ENCODE results near the gene DEFB123.
A peak's percentile ranks its signal among the peaks of the same experiment; 100 is the strongest.
"Not testable (repeated sequence)": the region's sequence is repeated elsewhere in the genome, so short reads cannot be mapped to it uniquely, and the experiment has no call there.

Gene DEFB123

DNA sequence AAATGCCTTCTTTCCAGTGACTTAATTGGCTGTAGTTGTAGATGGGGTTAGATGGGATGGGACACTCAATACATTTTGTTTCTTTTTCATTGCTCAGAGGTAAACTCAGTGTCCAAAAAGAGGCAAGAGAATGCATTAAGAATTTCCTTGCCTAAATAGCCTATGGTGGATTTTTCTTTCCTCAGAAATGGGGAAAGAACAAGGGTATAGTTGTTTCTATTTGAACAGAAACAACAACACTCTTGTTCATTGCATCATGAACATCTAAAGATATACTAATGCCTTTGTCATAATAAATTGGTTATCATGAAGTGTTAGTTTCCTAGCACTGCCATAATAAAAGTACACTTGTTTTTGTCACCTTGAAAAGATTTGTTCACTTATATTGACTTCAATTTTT lies 14.6 kb upstream of the DEFB123 start:
- Histone ChIP-seq H3K27ac (no peak overlapping the region), H3K36me3 (ENCODE audit: insufficient read depth, low read length) (no peaks in the 10 kb centered on the region), H3K9me3 (ENCODE audit: low read depth, low read length) (no peaks in the 10 kb centered on the region), H3K4me3 (no peak overlapping the region), H3K9ac (ENCODE audit: insufficient read length) (no peak overlapping the region)
- DNase-seq (ENCODE audit: low read depth, low spot score): no peak
- no peak for TF ChIP-seq POLR2AphosphoS5 (IDR thresholded peaks at IDR 0.05; ENCODE audit: borderline replicate concordance, low read depth, low read length)
- TF ChIP-seq EZH2 (IDR thresholded peaks at IDR 0.05): no peak
- no peak for TF ChIP-seq FOXP2 (optimal IDR thresholded peaks at IDR 0.05; ENCODE audit: control extremely low read depth, extremely low read length, insufficient read depth)

- DNase-seq (ENCODE audit: low read depth, low spot score); H3K9me3 ChIP-seq (ENCODE audit: low read depth, low read length); H3K4me3 ChIP-seq: not testable (repeated sequence)
These were observed 13.4 kb upstream of the DEFB123 start for GRCh38 chr20:31426891-31427551.

GRCh38 chr20:31427576-31427975 lies 12.9 kb upstream of the DEFB123 start:
- not testable (repeated sequence) for H3K27ac ChIP-seq; H3K9me3 ChIP-seq (ENCODE audit: low read depth, low read length); H3K9ac ChIP-seq (ENCODE audit: insufficient read length); H3K36me3 ChIP-seq (ENCODE audit: insufficient read depth, low read length); DNase-seq (ENCODE audit: low read depth, low spot score); H3K4me3 ChIP-seq

More at GRCh38 chr20:31426891-31427551, 13.4 kb upstream of the DEFB123 start:
- not testable (repeated sequence) for H3K36me3 ChIP-seq (ENCODE audit: insufficient read depth, low read length); H3K9ac ChIP-seq (ENCODE audit: insufficient read length); H3K27ac ChIP-seq

- no peak overlapping the region for H3K9ac ChIP-seq (ENCODE audit: insufficient read length)
- no peak for TF ChIP-seq FOXP2 (optimal IDR thresholded peaks at IDR 0.05; ENCODE audit: control extremely low read depth, extremely low read length, insufficient read depth)
- TF ChIP-seq EZH2 (IDR thresholded peaks at IDR 0.05): no peak
- no peak for TF ChIP-seq POLR2AphosphoS5 (IDR thresholded peaks at IDR 0.05; ENCODE audit: borderline replicate concordance, low read depth, low read length)
- H3K9me3 ChIP-seq (ENCODE audit: low read depth, low read length): no peaks in the 10 kb centered on the region
- H3K36me3 ChIP-seq (ENCODE audit: insufficient read depth, low read length): no peaks in the 10 kb centered on the region
- H3K4me3 ChIP-seq: peak overlapping the region; percentile 41
- DNase-seq (ENCODE audit: low read depth, low spot score): peak; percentile 68
- peak overlapping the region; percentile 80 for H3K27ac ChIP-seq
These were observed 9.8 kb upstream of the DEFB123 start for GRCh38 chr20:31430568-31431115.

DNA sequence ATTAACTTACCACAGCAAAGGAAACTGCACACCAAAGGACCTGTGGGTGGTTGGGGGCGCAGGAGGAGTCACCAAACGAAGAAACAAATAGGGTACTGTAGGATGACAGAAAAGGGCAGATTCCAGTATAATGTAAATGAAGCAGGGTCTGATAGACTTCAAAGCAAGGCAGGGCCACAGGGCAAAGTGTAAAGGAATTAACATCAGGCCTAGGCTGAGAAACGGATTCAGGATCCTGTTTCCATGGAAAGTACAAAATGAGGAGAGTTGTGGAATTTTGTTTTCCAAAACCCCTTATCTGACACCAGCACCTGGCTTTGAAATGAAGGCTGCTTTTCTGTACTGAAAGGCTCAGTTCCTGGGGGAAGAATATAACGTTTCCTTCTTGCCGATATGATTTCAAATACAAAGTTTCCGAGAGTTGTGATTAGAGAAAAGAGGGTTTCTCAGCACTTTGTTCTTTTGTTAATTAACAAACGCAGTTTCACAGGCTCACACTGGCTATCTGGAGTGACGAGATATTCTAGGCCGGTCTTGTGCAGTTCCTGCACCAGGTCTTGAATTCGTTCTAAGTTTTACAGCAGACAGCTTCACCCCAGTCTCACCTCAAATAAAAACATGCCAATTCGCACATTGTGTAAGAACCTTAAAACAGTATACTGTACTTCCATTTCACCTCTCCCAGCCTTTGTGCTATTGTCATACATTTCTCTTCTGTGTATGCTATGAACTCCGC lies 5.8 kb downstream of the DEFB123 start:
- TF ChIP-seq FOXP2 (optimal IDR thresholded peaks at IDR 0.05; ENCODE audit: control extremely low read depth, extremely low read length, insufficient read depth): no peak
- H3K9me3 ChIP-seq (ENCODE audit: low read depth, low read length): no peaks in the 10 kb centered on the region
- no peak overlapping the region for H3K4me3 ChIP-seq

DNA sequence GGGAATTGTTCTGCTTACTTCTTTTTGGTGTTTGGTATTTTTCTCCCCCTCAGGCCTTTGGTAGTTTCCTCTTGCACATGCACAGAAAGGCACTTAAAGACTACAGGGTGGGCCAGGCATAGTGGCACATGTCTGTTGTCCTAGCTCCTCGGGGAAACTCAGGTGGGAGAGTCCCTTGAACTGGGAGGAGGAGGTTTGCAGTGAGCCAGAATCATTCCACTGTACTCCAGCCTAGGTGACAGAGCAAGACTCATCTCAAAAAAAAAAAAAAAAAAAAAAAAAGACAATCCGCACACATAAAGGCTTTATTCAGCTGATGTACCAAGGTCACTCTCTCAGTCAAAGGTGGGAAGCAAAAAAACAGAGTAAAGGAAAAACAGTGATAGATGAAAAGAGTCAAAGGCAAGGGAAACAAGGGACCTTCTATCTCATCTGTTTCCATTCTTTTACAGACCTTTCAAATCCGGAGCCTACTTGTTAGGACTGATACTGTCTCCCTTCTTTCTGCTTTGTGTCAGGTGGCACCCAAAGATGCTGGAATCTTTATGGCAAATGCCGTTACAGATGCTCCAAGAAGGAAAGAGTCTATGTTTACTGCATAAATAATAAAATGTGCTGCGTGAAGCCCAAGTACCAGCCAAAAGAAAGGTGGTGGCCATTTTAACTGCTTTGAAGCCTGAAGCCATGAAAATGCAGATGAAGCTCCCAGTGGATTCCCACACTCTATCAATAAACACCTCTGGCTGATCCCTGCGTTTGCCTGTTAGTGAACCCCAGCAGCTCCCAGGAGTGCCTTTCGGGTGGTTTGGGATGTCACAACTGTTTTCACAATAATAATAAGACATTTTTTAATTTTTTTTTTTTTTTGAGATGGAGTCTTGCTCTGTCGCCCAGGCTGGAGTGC lies 9.3 kb downstream of the DEFB123 start:
- H3K36me3 ChIP-seq (ENCODE audit: insufficient read depth, low read length): no peaks in the 10 kb centered on the region

More for the DNA sequence above, 5.8 kb downstream of the DEFB123 start:
- H3K36me3 ChIP-seq (ENCODE audit: insufficient read depth, low read length): no peaks in the 10 kb centered on the region
- DNase-seq (ENCODE audit: low read depth, low spot score): no peak
- H3K27ac ChIP-seq: no peak overlapping the region
- H3K9ac ChIP-seq (ENCODE audit: insufficient read length): no peak overlapping the region

GRCh38 chr20:31452575-31452974 lies 12.1 kb downstream of the DEFB123 start:
- H3K4me3 ChIP-seq: no peak overlapping the region
- no peaks in the 10 kb centered on the region for H3K9me3 ChIP-seq (ENCODE audit: low read depth, low read length)
- no peak for DNase-seq (ENCODE audit: low read depth, low spot score)
- H3K27ac ChIP-seq: no peak overlapping the region
- no peak for TF ChIP-seq FOXP2 (optimal IDR thresholded peaks at IDR 0.05; ENCODE audit: control extremely low read depth, extremely low read length, insufficient read depth)
- no peak for TF ChIP-seq EZH2 (IDR thresholded peaks at IDR 0.05)
- TF ChIP-seq POLR2AphosphoS5 (IDR thresholded peaks at IDR 0.05; ENCODE audit: borderline replicate concordance, low read depth, low read length): no peak
- H3K36me3 ChIP-seq (ENCODE audit: insufficient read depth, low read length): no peaks in the 10 kb centered on the region
- H3K9ac ChIP-seq (ENCODE audit: insufficient read length): no peak overlapping the region

More for the DNA sequence above, 9.3 kb downstream of the DEFB123 start:
- H3K9me3 ChIP-seq (ENCODE audit: low read depth, low read length): no peaks in the 10 kb centered on the region
- no peak overlapping the region for H3K9ac ChIP-seq (ENCODE audit: insufficient read length)
- TF ChIP-seq POLR2AphosphoS5 (IDR thresholded peaks at IDR 0.05; ENCODE audit: borderline replicate concordance, low read depth, low read length) (no peak), FOXP2 (optimal IDR thresholded peaks at IDR 0.05; ENCODE audit: control extremely low read depth, extremely low read length, insufficient read depth) (no peak), EZH2 (IDR thresholded peaks at IDR 0.05) (no peak)
- no peak overlapping the region for H3K4me3 ChIP-seq
- DNase-seq (ENCODE audit: low read depth, low spot score): no peak
- H3K27ac ChIP-seq: no peak overlapping the region

DNA sequence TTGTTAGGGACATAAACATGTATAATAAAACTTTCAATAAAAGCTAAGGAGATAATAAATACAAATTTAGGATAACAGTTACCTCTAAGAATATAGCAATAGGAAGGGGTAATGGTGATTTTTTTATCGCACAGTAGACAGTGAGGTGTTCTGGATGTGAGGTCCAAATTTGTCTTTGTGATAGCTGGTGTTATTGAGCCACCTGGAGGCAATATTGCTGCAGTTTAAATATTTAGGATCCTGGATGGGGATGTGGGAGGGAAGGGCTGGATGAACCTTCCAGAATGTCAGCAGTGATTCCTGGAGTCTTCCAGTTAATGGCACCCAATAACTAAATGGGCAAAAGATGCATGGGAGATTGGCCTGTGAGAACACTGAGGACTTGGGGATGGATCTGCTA lies 13.9 kb downstream of the DEFB123 start:
- H3K9ac ChIP-seq (ENCODE audit: insufficient read length): no peak overlapping the region
- H3K4me3 ChIP-seq: no peak overlapping the region
- no peaks in the 10 kb centered on the region for H3K9me3 ChIP-seq (ENCODE audit: low read depth, low read length)
- no peaks in the 10 kb centered on the region for H3K36me3 ChIP-seq (ENCODE audit: insufficient read depth, low read length)
- DNase-seq (ENCODE audit: low read depth, low spot score): no peak
- no peak overlapping the region for H3K27ac ChIP-seq
- no peak for TF ChIP-seq EZH2 (IDR thresholded peaks at IDR 0.05)
- no peak for TF ChIP-seq FOXP2 (optimal IDR thresholded peaks at IDR 0.05; ENCODE audit: control extremely low read depth, extremely low read length, insufficient read depth)
- TF ChIP-seq POLR2AphosphoS5 (IDR thresholded peaks at IDR 0.05; ENCODE audit: borderline replicate concordance, low read depth, low read length): no peak

- DNase-seq (ENCODE audit: low read depth, low spot score); H3K9ac ChIP-seq (ENCODE audit: insufficient read length); H3K4me3 ChIP-seq; H3K36me3 ChIP-seq (ENCODE audit: insufficient read depth, low read length); H3K27ac ChIP-seq; H3K9me3 ChIP-seq (ENCODE audit: low read depth, low read length): not testable (repeated sequence)
These were observed 30.5 kb downstream of the DEFB123 start for GRCh38 chr20:31470946-31471345.

All from SK-N-MC (cell line).